HCT116 (cell line): ENCODE data around the gene GMDS. TPM values are rescaled to one million over a fixed set of nuclear protein-coding genes. Genes with fewer than 3 reads are reported as not detected.

Experiments
- ATAC-seq: fragments of 200-7000 bp; cut with Tn5 transposase; 2 replicates; pipeline ENCODE4 v1.9.1; 2020; ENCODE audit warnings: mild to moderate bottlenecking, moderate library complexity
- BruUV-seq: library from RNA; stranded (reverse); fragments of 400-500 nt; replicated peaks from 2 replicates; lab custom pipeline; 2021; lab: Mats Ljungman, UMichigan
- CTCF ChIA-PET: fragments of 300-600 bp; sonication (Branson Sonifier 250); formaldehyde crosslinking; loops from one replicate; lab custom pipeline; 2021; ENCODE audit warnings: antibody characterized with exemption; lab: Charles Lee
- POLR2A ChIA-PET: fragments of 300-600, 350-600 bp; sonication (Branson Sonifier 250); formaldehyde crosslinking; loops from one replicate; lab custom pipeline; 2021; ENCODE audit warnings: antibody characterized with exemption; lab: Charles Lee
- RAD21 ChIA-PET, 2 experiments: fragments of 300-600 bp; sonication (Branson Sonifier 250); formaldehyde crosslinking; loops; one replicate each; lab custom pipeline; 2023; ENCODE audit warnings: low total read pairs in 2 of 2; ENCODE audit not compliant: uncharacterized antibody in 2 of 2, unreplicated experiment in 2 of 2, low non-redundant PET in 1 of 2; lab: Charles Lee
- DNase-seq: peaks from one replicate; pipeline ENCODE4 v3.0.0-alpha.2; 2010; ENCODE audit warnings: low read depth, low spot score
- H2AFZ ChIP-seq: fragments of 200-600 bp; shearing (Covaris generic), sonication (generic); 2 replicates; pipeline ENCODE4 v1.6.1; 2017; ENCODE audit warnings: low read depth, mixed run types, mixed read lengths, antibody characterized with exemption, low read length; ENCODE audit not compliant: poor library complexity, severe bottlenecking
- H3K27ac ChIP-seq: 2 replicates; pipeline ENCODE4 v1.5.1; 2012; ENCODE audit warnings: low read depth, low read length
- H3K27me3 ChIP-seq: fragments of 200-600 bp; sonication (generic); 2 replicates; pipeline ENCODE4 v1.6.1; 2016; ENCODE audit warnings: mixed run types, low read length, mixed read lengths; ENCODE audit not compliant: insufficient read depth
- H3K36me3 ChIP-seq, 2 experiments: fragments of 200-500 bp in 1 of 2; fragments of 200-600 bp in 1 of 2; sonication (Bioruptor generic) in 1 of 2; sonication (generic) in 1 of 2; 2 replicates each; pipeline versions ENCODE4 v1.5.1 to v1.6.1; 2014 to 2016; ENCODE audit warnings: low read length in 2 of 2, inconsistent platforms in 1 of 2, mixed read lengths in 1 of 2, mixed run types in 1 of 2; ENCODE audit not compliant: insufficient read depth in 2 of 2, control insufficient read depth in 1 of 2
- H3K4me1 ChIP-seq, 2 experiments: fragments of 200-600 bp in 1 of 2; sonication (generic) in 1 of 2; 2 replicates each; pipeline versions ENCODE4 v1.5.1 to v1.6.1; 2012 to 2017; ENCODE audit warnings: low read length in 2 of 2, inconsistent platforms in 1 of 2, mild to moderate bottlenecking in 1 of 2, mixed read lengths in 1 of 2, mixed run types in 1 of 2, moderate library complexity in 1 of 2; ENCODE audit not compliant: insufficient read depth in 2 of 2, control insufficient read depth in 1 of 2
- H3K4me2 ChIP-seq: fragments of 200-600 bp; sonication (generic); 2 replicates; pipeline ENCODE4 v1.6.1; 2017; ENCODE audit warnings: mixed run types, low read length, mixed read lengths
- H3K4me3 ChIP-seq, 2 experiments: fragments of 200-600 bp in 1 of 2; sonication (generic) in 1 of 2; replicated peaks in 1 of 2; 2 replicates each; pipeline ENCODE4 v1.5.1; 2011 to 2016; ENCODE audit warnings: low read length in 2 of 2, control low read depth in 1 of 2, low read depth in 1 of 2, mild to moderate bottlenecking in 1 of 2, mixed read lengths in 1 of 2, mixed run types in 1 of 2
- H3K79me2 ChIP-seq: fragments of 200-600 bp; sonication (generic); 2 replicates; pipeline ENCODE4 v1.6.1; 2017; ENCODE audit warnings: mild to moderate bottlenecking, mixed run types, low read length, moderate library complexity, mixed read lengths; ENCODE audit not compliant: insufficient read depth
- H3K9ac ChIP-seq: fragments of 200-600 bp; sonication (generic); 2 replicates; pipeline ENCODE4 v1.6.1; 2016; ENCODE audit warnings: low read length, mixed read lengths
- H3K9me2 ChIP-seq: fragments of 200-600 bp; sonication (generic), shearing (Covaris generic); 2 replicates; pipeline ENCODE4 v1.6.1; 2017; ENCODE audit warnings: mixed run types, mild to moderate bottlenecking, moderate library complexity; ENCODE audit not compliant: insufficient read depth
- H3K9me3 ChIP-seq, 2 experiments: fragments of 200-500 bp in 1 of 2; fragments of 200-600 bp in 1 of 2; sonication (Bioruptor generic) in 1 of 2; sonication (generic) in 1 of 2; 2 replicates each; pipeline ENCODE4 v1.6.1; 2014 to 2017; ENCODE audit warnings: low read length in 2 of 2, mixed read lengths in 2 of 2, inconsistent platforms in 1 of 2, low read depth in 1 of 2, mild to moderate bottlenecking in 1 of 2, mixed run types in 1 of 2, moderate library complexity in 1 of 2; ENCODE audit not compliant: control insufficient read depth in 1 of 2, insufficient read depth in 1 of 2
- H4K20me1 ChIP-seq: fragments of 200-600 bp; sonication (generic), shearing (Covaris generic); 2 replicates; pipeline ENCODE4 v1.6.1; 2017; ENCODE audit warnings: mixed run types, mild to moderate bottlenecking, moderate library complexity; ENCODE audit not compliant: insufficient read depth
- ATF3 ChIP-seq: IDR thresholded peaks from 2 replicates; pipeline ENCODE4 v1.6.1; 2012
- CBX3 ChIP-seq: IDR thresholded peaks from 2 replicates; pipeline ENCODE4 v1.6.1; 2012; ENCODE audit warnings: low read depth
- CTCF ChIP-seq, 3 experiments: fragments of 200-600 bp in 1 of 3; sonication (generic) in 1 of 3; IDR thresholded peaks in 2 of 3; conservative IDR thresholded peaks in 1 of 3; 2 replicates each; pipeline ENCODE4 v1.5.1; 2012 to 2017; ENCODE audit warnings: low read depth in 2 of 3, low read length in 2 of 3, antibody characterized with exemption in 1 of 3, borderline replicate concordance in 1 of 3, control low read depth in 1 of 3, mild to moderate bottlenecking in 1 of 3, mixed read lengths in 1 of 3, mixed run types in 1 of 3, moderate library complexity in 1 of 3; ENCODE audit not compliant: insufficient read depth in 1 of 3
- ELF1 ChIP-seq: IDR thresholded peaks from 2 replicates; pipeline ENCODE4 v1.6.1; 2012; ENCODE audit warnings: low read depth, borderline replicate concordance
- EZH2 ChIP-seq: fragments of 200-600 bp; sonication (generic); IDR thresholded peaks from 2 replicates; pipeline ENCODE4 v1.6.1; 2017; ENCODE audit warnings: antibody characterized with exemption, mixed run types
- FOSL1 ChIP-seq: IDR thresholded peaks from 2 replicates; pipeline ENCODE4 v1.6.1; 2012; ENCODE audit warnings: low read depth
- MAX ChIP-seq: IDR thresholded peaks from 2 replicates; pipeline ENCODE4 v1.6.1; 2012
- POLR2AphosphoS5 ChIP-seq: IDR thresholded peaks from 2 replicates; pipeline ENCODE4 v1.6.1; 2011; ENCODE audit warnings: mild to moderate bottlenecking, low read depth, low read length, moderate library complexity
- RAD21 ChIP-seq: IDR thresholded peaks from 2 replicates; pipeline ENCODE4 v1.6.1; 2012; ENCODE audit warnings: low read depth, mild to moderate bottlenecking
- SRF ChIP-seq: IDR thresholded peaks from 2 replicates; pipeline ENCODE4 v1.6.1; 2012; ENCODE audit warnings: low read depth
- YY1 ChIP-seq: IDR thresholded peaks from 2 replicates; pipeline ENCODE4 v1.6.1; 2011; ENCODE audit warnings: low read length, low read depth, moderate library complexity, mild to moderate bottlenecking; ENCODE audit not compliant: insufficient replicate concordance; ENCODE audit errors: extremely low read depth
- ZBTB33 ChIP-seq: IDR thresholded peaks from 2 replicates; pipeline ENCODE4 v1.6.1; 2011; ENCODE audit warnings: mild to moderate bottlenecking, low read length, moderate library complexity; ENCODE audit not compliant: insufficient replicate concordance; ENCODE audit errors: extremely low read depth
- intact Hi-C: fragments of 100-400 bp; cut with micrococcal nuclease; formaldehyde crosslinking; loops from 2 replicates; pipeline ENCODE4 v1.10.0; 2022
- total RNA-seq: library from RNA; stranded (reverse); gene quantifications from one replicate; pipeline ENCODE4 v1.2.1, GENCODE V29; 2021; ENCODE audit not compliant: unreplicated experiment

Gene GMDS
- total RNA-seq, 1 experiment from 2014 or later = 34.4 TPM

GRCh38 chr6:1729750-1730140 lies 515.7 kb downstream of the GMDS start:
- RAD21 ChIA-PET = no interaction called here
- no peak for TF ChIP-seq ATF3
- TF ChIP-seq RAD21 = no peak
- TF ChIP-seq, all 23 proteins: peak for 0
- intact Hi-C loops = no loop called here
- Histone ChIP-seq H3K9me2 (no peaks in the 10 kb centered on the region), H4K20me1 (no peaks in the 10 kb centered on the region), H3K4me2 (no peak overlapping the region), H3K36me3 (no peaks in the 10 kb centered on the region), H3K9me3 (no peaks in the 10 kb centered on the region), H3K79me2 (no peaks in the 10 kb centered on the region), H3K27ac (no peak overlapping the region), H3K4me1 (peaks cover 4 to 6% of the 10 kb centered on the region in 2 experiments), H3K27me3 (no peaks in the 10 kb centered on the region), H2AFZ (no peak overlapping the region), H3K4me3 (no peak overlapping the region), H3K9ac (no peak overlapping the region)
- no TSS peak for BruUV-seq
- ATAC-seq (no peak), DNase-seq (no peak)
- CTCF ChIA-PET = no interaction called here
- POLR2A ChIA-PET = no interaction called here

GRCh38 chr6:1729133-1729749 lies 516.2 kb downstream of the GMDS start:
- CTCF ChIA-PET = no interaction called here
- H4K20me1 ChIP-seq = no peaks in the 10 kb centered on the region
- TF ChIP-seq CTCF (IDR thresholded peaks at IDR 0.05 in 2 of 3, conservative IDR thresholded peaks at IDR 0.05 in 1 of 3; ENCODE audit: borderline replicate concordance in 1 of 3, insufficient read depth in 1 of 3, low read depth in 2 of 3, low read length in 2 of 3) = no peak
- no peak for TF ChIP-seq MAX
- TF ChIP-seq CBX3 = no peak
- no peak for TF ChIP-seq FOSL1
- TF ChIP-seq SRF = no peak
- TF ChIP-seq POLR2AphosphoS5 = no peak
- no peak for TF ChIP-seq ZBTB33
- TF ChIP-seq EZH2 = no peak
- no peak for TF ChIP-seq ELF1
- TF ChIP-seq YY1 = no peak
- TF ChIP-seq RAD21 = no peak

More at GRCh38 chr6:1729133-1729749, 516.2 kb downstream of the GMDS start:
- Histone ChIP-seq H3K4me1 (peaks cover 9 to 11% of the 10 kb centered on the region in 2 experiments), H3K79me2 (no peaks in the 10 kb centered on the region), H3K9me3 (no peaks in the 10 kb centered on the region), H3K27ac (no peak overlapping the region), H3K36me3 (no peaks in the 10 kb centered on the region), H3K9ac (no peak overlapping the region), H3K4me3 (no peak overlapping the region), H2AFZ (no peak overlapping the region), H3K9me2 (no peaks in the 10 kb centered on the region), H3K27me3 (no peaks in the 10 kb centered on the region), H3K4me2 (no peak overlapping the region)
- POLR2A ChIA-PET = no interaction called here
- DNase-seq = no peak
- ATAC-seq = no peak
- BruUV-seq = no TSS peak
- intact Hi-C loops = no loop called here
- RAD21 ChIA-PET = no interaction called here
